ENCODE results near the gene KNG1.
"Not testable (repeated sequence)": the region's sequence is repeated elsewhere in the genome, so short reads cannot be mapped to it uniquely, and the experiment has no call there.

KNG1 gene

GRCh38 chr3:186710694-186711093 lies 6.5 kb upstream of the KNG1 start:
- DNase-seq, result not testable (repeated sequence)

GRCh38 chr3:186713499-186713898 lies 3.7 kb upstream of the KNG1 start:
- DNase-seq, result no peak

GRCh38 chr3:186719945-186720739 lies 3.0 kb downstream of the KNG1 start:
- peak; percentile 30 for DNase-seq

- DNase-seq, result peak; percentile 1
Measured at GRCh38 chr3:186722457-186722856, 5.3 kb downstream of the KNG1 start.

GRCh38 chr3:186724911-186725310 lies 7.8 kb downstream of the KNG1 start:
- no peak for DNase-seq

GRCh38 chr3:186732169-186732766 lies 15.1 kb downstream of the KNG1 start:
- DNase-seq, result no peak

GRCh38 chr3:186742618-186743380 lies 25.6 kb downstream of the KNG1 start:
- no peak for DNase-seq

- no peak for DNase-seq
Measured at GRCh38 chr3:186743666-186744065, 26.5 kb downstream of the KNG1 start.

- peak; percentile 55 for DNase-seq
Measured at GRCh38 chr3:186746008-186746407, 28.8 kb downstream of the KNG1 start.

GRCh38 chr3:186750316-186750715 lies 33.2 kb downstream of the KNG1 start:
- no peak for DNase-seq

- no peak for DNase-seq
Measured at GRCh38 chr3:186751480-186751879, 34.3 kb downstream of the KNG1 start.

GRCh38 chr3:186754006-186754405 lies 36.8 kb downstream of the KNG1 start:
- no peak for DNase-seq

GRCh38 chr3:186754871-186755270 lies 37.7 kb downstream of the KNG1 start:
- DNase-seq, result no peak

GRCh38 chr3:186757214-186757613 lies 40.1 kb downstream of the KNG1 start:
- no peak for DNase-seq

GRCh38 chr3:186757686-186758220 lies 40.6 kb downstream of the KNG1 start:
- DNase-seq, result no peak

- DNase-seq, result peak; percentile 19
Measured at GRCh38 chr3:186759231-186759930, 42.2 kb downstream of the KNG1 start.

GRCh38 chr3:186760141-186760833 lies 43.1 kb downstream of the KNG1 start:
- DNase-seq, result no peak

- DNase-seq, result no peak
Measured at GRCh38 chr3:186760897-186761447, 43.8 kb downstream of the KNG1 start.

- no peak for DNase-seq
Measured at GRCh38 chr3:186772281-186772694, 55.1 kb downstream of the KNG1 start.

- no peak for DNase-seq
Measured at GRCh38 chr3:186772701-186773417, 55.7 kb downstream of the KNG1 start.

GRCh38 chr3:186775999-186776398 lies 58.8 kb downstream of the KNG1 start:
- no peak for DNase-seq

Measured in OCI-M1 (cell line).